T1000 (cell line): ENCODE measurements around the gene NCAN.

Experiments used
- DNase-seq: peaks from one replicate; lab custom pipeline; 2025; ENCODE audit warnings: mixed read lengths; lab: John Stamatoyannopoulos, UW

Gene NCAN

DNA sequence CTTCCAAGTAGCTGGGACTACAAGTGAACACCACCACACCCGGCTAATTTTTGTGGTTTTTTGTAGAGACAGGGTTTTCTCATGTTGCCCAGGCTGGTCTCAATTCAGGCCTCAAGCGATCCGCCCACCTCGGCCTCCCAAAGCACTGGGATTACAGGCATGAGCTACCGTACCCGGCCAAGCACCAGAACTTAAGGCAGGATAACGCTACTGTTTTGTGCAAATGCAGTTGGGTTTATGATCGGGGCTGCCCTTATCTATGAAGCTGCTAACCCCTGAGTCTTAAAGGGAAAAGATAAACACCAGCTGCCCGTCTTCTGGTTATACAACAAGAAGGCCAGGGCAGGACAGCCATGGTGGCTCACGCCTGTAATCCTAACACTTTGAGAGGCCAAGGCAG lies 73.9 kb downstream of the NCAN start:
- no peak for DNase-seq

- no peak for DNase-seq
These were observed 80.8 kb downstream of the NCAN start for GRCh38 chr19:19292607-19293006.

DNA sequence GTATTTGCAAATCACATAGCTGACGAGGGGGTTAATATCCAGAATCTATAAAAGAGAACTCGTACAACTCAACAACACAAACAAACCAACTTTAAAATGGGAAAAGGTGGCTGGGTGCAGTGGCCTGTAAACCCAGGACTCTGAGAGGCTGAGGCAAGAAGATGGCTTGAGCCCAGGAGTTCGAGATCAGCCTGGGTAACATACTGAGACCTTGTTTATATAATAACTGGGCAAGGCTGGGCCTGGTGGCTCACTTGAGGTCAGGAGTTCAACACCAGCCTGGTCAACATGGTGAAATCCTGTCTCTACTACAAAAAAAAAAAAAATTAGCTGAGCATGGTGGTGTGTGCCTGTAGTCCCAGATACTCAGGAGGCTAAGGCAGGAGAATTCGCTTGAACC lies 83.2 kb downstream of the NCAN start:
- no peak for DNase-seq

DNA sequence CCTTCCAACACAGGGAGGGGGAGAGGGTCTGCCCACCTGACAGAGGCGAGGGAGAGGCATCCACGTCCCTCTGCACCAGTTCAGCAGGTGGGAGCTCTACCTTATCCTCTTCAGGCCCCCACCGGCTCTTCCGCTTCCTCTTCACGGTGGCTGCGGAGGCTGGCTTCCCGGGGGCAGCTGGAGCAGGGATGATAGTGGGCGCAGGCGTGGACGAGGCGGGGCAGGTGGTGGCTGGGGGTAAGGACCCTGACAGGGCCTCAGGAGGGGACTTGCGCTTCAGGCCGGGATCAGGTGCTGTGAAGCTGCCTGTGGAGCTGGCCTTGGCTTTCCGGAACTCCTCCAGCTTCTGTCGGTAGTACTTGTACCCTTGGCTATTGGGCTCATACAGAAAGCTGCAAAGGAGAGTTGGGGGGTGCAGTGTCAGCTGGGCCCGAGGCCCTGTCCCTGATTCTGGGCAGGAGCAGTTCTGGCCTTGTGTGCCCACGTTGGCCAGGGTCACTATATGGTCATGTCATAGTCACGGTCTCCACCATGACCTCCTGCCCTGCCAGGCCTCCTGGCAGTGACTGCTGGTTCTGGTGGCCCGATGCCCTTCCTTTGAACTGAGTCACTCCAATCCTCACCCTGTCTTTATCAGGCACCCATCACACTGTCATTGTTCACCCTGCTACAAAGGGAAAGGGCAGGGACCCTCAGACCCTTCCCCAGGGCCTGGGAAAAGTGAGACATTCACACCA lies 85.4 kb downstream of the NCAN start:
- DNase-seq = no peak

DNA sequence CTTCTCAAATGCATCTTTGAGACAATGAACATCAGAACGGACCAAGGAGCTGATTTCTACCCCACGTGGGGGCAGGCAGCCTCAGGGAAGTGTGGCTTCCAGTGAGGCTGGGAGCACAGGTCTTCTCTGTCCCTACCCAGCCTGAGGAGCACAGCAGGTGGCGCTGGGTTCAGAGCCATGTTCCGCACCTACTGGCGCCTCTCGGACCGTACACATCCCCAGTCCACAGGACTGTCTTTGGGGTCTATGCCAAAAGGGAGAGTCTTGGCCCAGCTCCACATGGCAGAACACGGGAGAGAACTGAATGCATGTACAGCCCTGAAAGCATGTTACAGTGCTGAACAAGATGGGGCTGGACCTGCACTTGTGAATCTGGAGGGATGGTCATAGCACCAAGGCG lies 86.0 kb downstream of the NCAN start:
- DNase-seq = no peak

DNA sequence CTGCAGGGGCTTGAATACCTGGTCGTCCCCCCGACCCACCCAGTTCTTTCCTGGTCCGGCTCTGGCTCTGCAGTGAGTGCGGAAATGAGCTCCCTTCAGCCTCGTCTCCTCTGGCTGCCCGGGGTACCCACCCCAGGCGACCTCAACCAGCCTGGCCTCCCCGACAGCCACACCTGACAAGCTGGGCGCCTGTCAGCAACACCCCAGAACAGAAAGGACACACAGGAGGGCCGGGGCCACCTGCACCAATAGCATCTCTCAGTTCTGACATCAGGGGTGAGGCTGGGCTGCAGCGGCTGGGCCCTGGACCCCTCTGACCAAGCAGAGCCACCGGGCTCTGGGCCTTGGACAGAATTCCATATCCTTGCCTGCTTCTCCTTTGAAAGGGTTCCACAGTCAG lies 88.9 kb downstream of the NCAN start:
- no peak for DNase-seq
